ENCODE data around the gene RAG2.

The RAG2 gene

DNA sequence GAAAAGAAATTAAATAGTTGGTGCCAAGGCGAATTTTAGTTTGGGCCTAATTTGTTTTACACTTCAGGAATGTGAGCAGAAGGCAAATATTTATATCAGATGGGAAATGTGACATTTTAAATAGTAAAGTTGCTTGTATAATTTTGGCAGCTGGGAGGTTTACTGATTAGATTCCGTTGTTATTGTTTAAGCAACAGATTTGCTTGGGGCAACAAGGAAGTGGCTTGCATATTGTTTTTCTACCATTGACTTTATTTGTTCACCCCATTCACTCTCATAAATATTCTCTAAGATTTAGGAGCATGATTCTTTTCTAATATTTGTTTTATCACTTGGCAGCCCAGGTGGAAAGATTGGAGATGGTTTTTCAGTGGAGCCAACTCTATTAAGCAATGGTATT lies 40.5 kb upstream of the RAG2 start (continued):
- TF ChIP-seq, protein P1, sequence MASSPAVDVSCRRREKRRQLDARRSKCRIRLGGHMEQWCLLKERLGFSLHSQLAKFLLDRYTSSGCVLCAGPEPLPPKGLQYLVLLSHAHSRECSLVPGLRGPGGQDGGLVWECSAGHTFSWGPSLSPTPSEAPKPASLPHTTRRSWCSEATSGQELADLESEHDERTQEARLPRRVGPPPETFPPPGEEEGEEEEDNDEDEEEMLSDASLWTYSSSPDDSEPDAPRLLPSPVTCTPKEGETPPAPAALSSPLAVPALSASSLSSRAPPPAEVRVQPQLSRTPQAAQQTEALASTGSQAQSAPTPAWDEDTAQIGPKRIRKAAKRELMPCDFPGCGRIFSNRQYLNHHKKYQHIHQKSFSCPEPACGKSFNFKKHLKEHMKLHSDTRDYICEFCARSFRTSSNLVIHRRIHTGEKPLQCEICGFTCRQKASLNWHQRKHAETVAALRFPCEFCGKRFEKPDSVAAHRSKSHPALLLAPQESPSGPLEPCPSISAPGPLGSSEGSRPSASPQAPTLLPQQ (tag by site-specific recombination; IDR thresholded peaks at IDR 0.05), result no peak
- TF ChIP-seq, protein P2, sequence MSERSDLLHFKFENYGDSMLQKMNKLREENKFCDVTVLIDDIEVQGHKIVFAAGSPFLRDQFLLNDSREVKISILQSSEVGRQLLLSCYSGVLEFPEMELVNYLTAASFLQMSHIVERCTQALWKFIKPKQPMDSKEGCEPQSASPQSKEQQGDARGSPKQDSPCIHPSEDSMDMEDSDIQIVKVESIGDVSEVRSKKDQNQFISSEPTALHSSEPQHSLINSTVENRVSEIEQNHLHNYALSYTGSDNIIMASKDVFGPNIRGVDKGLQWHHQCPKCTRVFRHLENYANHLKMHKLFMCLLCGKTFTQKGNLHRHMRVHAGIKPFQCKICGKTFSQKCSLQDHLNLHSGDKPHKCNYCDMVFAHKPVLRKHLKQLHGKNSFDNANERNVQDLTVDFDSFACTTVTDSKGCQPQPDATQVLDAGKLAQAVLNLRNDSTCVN (tag by site-specific recombination; optimal IDR thresholded peaks at IDR 0.05), result no peak
- TF ChIP-seq KLF8 (tag by site-specific recombination; IDR thresholded peaks at IDR 0.05), result no peak

DNA sequence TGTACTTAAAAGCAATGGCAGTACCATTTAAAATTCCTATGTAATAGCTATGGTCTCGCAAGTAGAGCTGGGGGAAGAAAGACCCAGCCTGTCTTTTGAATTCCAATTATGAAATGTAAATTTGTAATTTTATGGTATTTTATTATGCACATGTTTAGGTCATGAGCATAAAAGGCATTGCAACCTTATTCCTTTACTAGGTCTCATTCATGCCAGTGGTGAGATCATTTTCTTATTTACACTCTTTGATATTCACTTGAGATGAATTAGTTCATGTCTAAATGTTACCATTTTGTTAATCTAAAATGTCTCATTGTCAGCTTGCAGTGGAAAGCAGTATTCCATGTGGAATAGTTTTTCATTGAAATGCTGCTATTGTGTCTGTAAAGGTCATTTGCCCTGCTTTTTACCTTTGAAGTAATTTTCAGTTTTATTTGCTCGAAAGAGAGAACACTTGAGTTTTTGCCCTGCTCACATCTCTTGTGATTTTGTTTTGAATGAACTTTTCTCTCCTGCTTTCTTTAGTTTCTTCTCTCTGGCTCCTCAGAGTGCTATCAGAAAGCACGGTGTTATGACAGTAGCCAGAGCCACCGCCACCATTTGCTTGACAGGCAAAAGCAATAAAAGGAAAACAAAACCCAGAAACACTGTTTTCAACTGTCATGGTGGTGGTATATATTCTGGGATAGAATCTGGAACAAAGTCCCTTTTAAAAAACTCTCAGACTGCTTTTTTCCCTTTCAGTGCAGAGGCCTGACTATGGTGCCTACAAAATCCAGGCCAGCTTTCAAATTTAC lies 37.2 kb upstream of the RAG2 start:
- Histone ChIP-seq H3K36me3 (ENCODE audit: control insufficient read depth in 2 of 2, insufficient read depth in 1 of 2, low read length in 2 of 2) (no peaks in the 10 kb centered on the region), H3K27ac (ENCODE audit: extremely low read depth, low read depth, low read length) (no peak overlapping the region), H3K4me1 (ENCODE audit: control insufficient read depth, insufficient read depth, low read length) (no peaks in the 10 kb centered on the region), H3K4me3 (ENCODE audit: low read depth, low read length) (no peak overlapping the region), H3K9me3 (ENCODE audit: control insufficient read depth, insufficient read depth, low read depth, low read length) (no peaks in the 10 kb centered on the region)
- CTCF ChIA-PET, result interaction anchor here (0.6 to 1.9 kb wide), 6 partner anchors 14 to 116 kb away, joined by 3 to 6 read pairs (median 3); no protein-coding TSS in a partner anchor
- POLR2A ChIA-PET, result no interaction called here
- TF ChIP-seq ZNF707 (tag by site-specific recombination; IDR thresholded peaks at IDR 0.05), result no peak
- TF ChIP-seq ZNF843 (tag by site-specific recombination; IDR thresholded peaks at IDR 0.05), result no peak
- no peak for TF ChIP-seq ZFP37 (tag by site-specific recombination; IDR thresholded peaks at IDR 0.05)
- TF ChIP-seq ZNF202 (tag by site-specific recombination; IDR thresholded peaks at IDR 0.05; ENCODE audit: borderline replicate concordance), result no peak
- TF ChIP-seq, protein P3, sequence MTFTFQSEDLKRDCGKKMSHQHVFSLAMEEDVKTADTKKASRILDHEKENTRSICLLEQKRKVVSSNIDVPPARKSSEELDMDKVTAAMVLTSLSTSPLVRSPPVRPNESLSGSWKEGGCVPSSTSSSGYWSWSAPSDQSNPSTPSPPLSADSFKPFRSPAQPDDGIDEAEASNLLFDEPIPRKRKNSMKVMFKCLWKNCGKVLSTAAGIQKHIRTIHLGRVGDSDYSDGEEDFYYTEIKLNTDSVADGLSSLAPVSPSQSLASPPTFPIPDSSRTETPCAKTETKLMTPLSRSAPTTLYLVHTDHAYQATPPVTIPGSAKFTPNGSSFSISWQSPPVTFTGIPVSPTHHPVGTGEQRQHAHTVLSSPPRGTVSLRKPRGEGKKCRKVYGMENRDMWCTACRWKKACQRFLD (tag by site-specific recombination; IDR thresholded peaks at IDR 0.05), result no peak
- TF ChIP-seq, protein P4, sequence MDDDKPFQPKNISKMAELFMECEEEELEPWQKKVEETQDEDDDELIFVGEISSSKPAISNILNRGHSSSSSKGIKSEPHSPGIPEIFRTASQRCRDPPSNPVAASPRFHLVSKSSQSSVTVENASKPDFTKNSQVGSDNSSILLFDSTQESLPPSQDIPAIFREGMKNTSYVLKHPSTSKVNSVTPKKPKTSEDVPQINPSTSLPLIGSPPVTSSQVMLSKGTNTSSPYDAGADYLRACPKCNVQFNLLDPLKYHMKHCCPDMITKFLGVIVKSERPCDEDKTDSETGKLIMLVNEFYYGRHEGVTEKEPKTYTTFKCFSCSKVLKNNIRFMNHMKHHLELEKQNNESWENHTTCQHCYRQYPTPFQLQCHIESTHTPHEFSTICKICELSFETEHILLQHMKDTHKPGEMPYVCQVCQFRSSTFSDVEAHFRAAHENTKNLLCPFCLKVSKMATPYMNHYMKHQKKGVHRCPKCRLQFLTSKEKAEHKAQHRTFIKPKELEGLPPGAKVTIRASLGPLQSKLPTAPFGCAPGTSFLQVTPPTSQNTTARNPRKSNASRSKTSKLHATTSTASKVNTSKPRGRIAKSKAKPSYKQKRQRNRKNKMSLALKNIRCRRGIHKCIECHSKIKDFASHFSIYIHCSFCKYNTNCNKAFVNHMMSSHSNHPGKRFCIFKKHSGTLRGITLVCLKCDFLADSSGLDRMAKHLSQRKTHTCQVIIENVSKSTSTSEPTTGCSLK (tag by site-specific recombination; IDR thresholded peaks at IDR 0.05), result no peak
- TF ChIP-seq, protein P5, sequence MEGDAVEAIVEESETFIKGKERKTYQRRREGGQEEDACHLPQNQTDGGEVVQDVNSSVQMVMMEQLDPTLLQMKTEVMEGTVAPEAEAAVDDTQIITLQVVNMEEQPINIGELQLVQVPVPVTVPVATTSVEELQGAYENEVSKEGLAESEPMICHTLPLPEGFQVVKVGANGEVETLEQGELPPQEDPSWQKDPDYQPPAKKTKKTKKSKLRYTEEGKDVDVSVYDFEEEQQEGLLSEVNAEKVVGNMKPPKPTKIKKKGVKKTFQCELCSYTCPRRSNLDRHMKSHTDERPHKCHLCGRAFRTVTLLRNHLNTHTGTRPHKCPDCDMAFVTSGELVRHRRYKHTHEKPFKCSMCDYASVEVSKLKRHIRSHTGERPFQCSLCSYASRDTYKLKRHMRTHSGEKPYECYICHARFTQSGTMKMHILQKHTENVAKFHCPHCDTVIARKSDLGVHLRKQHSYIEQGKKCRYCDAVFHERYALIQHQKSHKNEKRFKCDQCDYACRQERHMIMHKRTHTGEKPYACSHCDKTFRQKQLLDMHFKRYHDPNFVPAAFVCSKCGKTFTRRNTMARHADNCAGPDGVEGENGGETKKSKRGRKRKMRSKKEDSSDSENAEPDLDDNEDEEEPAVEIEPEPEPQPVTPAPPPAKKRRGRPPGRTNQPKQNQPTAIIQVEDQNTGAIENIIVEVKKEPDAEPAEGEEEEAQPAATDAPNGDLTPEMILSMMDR (tag by site-specific recombination; IDR thresholded peaks at IDR 0.05), result no peak
- TF ChIP-seq, protein P6, sequence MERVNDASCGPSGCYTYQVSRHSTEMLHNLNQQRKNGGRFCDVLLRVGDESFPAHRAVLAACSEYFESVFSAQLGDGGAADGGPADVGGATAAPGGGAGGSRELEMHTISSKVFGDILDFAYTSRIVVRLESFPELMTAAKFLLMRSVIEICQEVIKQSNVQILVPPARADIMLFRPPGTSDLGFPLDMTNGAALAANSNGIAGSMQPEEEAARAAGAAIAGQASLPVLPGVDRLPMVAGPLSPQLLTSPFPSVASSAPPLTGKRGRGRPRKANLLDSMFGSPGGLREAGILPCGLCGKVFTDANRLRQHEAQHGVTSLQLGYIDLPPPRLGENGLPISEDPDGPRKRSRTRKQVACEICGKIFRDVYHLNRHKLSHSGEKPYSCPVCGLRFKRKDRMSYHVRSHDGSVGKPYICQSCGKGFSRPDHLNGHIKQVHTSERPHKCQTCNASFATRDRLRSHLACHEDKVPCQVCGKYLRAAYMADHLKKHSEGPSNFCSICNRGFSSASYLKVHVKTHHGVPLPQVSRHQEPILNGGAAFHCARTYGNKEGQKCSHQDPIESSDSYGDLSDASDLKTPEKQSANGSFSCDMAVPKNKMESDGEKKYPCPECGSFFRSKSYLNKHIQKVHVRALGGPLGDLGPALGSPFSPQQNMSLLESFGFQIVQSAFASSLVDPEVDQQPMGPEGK (tag by site-specific recombination; IDR thresholded peaks at IDR 0.05), result no peak
- TF ChIP-seq, protein P7, sequence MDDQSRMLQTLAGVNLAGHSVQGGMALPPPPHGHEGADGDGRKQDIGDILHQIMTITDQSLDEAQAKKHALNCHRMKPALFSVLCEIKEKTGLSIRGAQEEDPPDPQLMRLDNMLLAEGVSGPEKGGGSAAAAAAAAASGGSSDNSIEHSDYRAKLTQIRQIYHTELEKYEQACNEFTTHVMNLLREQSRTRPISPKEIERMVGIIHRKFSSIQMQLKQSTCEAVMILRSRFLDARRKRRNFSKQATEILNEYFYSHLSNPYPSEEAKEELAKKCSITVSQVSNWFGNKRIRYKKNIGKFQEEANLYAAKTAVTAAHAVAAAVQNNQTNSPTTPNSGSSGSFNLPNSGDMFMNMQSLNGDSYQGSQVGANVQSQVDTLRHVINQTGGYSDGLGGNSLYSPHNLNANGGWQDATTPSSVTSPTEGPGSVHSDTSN (CRISPR knock-in tag; IDR thresholded peaks at IDR 0.05), result no peak
- no peak for TF ChIP-seq SCRT2 (tag by site-specific recombination; IDR thresholded peaks at IDR 0.05)
- no peak for TF ChIP-seq ZNF660 (tag by site-specific recombination; IDR thresholded peaks at IDR 0.05)
- no peak for TF ChIP-seq ZNF2 (tag by site-specific recombination; IDR thresholded peaks at IDR 0.05)
- TF ChIP-seq ZNF561 (tag by site-specific recombination; IDR thresholded peaks at IDR 0.05; ENCODE audit: borderline replicate concordance), result no peak
- TF ChIP-seq, protein P8, sequence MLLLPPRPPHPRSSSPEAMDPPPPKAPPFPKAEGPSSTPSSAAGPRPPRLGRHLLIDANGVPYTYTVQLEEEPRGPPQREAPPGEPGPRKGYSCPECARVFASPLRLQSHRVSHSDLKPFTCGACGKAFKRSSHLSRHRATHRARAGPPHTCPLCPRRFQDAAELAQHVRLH (tag by site-specific recombination; IDR thresholded peaks at IDR 0.05), result no peak
- TF ChIP-seq, protein P9, sequence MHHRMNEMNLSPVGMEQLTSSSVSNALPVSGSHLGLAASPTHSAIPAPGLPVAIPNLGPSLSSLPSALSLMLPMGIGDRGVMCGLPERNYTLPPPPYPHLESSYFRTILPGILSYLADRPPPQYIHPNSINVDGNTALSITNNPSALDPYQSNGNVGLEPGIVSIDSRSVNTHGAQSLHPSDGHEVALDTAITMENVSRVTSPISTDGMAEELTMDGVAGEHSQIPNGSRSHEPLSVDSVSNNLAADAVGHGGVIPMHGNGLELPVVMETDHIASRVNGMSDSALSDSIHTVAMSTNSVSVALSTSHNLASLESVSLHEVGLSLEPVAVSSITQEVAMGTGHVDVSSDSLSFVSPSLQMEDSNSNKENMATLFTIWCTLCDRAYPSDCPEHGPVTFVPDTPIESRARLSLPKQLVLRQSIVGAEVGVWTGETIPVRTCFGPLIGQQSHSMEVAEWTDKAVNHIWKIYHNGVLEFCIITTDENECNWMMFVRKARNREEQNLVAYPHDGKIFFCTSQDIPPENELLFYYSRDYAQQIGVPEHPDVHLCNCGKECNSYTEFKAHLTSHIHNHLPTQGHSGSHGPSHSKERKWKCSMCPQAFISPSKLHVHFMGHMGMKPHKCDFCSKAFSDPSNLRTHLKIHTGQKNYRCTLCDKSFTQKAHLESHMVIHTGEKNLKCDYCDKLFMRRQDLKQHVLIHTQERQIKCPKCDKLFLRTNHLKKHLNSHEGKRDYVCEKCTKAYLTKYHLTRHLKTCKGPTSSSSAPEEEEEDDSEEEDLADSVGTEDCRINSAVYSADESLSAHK (tag by site-specific recombination; IDR thresholded peaks at IDR 0.05), result no peak
- no peak for TF ChIP-seq ZNF501 (tag by site-specific recombination; IDR thresholded peaks at IDR 0.05)
- no peak for TF ChIP-seq KLF16 (tag by site-specific recombination; IDR thresholded peaks at IDR 0.05)
- TF ChIP-seq PRDM1 (tag by site-specific recombination; IDR thresholded peaks at IDR 0.05), result no peak
